Mononuclear cell (primary cell): ENCODE results near the gene FXYD6. TPM values are rescaled to one million over a fixed set of nuclear protein-coding genes. Genes with fewer than 3 reads are reported as not detected.
"Not testable (repeated sequence)": the region's sequence is repeated elsewhere in the genome, so short reads cannot be mapped to it uniquely, and the experiment has no call there.

ENCODE experiments used
- H3K27me3 ChIP-seq: 2 replicates; pipeline ENCODE4 v1.6.0; 2011; ENCODE audit warnings: low read length, control low read depth; ENCODE audit not compliant: insufficient read depth
- H3K4me1 ChIP-seq: 2 replicates; pipeline ENCODE4 v1.5.1; 2011; ENCODE audit warnings: mild to moderate bottlenecking, low read length, control low read depth; ENCODE audit not compliant: insufficient read depth
- H3K4me3 ChIP-seq: 2 replicates; pipeline ENCODE4 v1.5.1; 2011; ENCODE audit warnings: mild to moderate bottlenecking, low read length, moderate library complexity
- H3K9me3 ChIP-seq: 2 replicates; pipeline ENCODE4 v1.5.1; 2011; ENCODE audit warnings: low read depth, mild to moderate bottlenecking, control low read depth, low read length
- total RNA-seq: library from RNA; depleted of rRNA; stranded (reverse); fragments of >200 nt; gene quantifications from one replicate; pipeline ENCODE4 v1.2.3, GENCODE V29; 2012

FXYD6 gene
- total RNA-seq: 12.1 TPM

DNA sequence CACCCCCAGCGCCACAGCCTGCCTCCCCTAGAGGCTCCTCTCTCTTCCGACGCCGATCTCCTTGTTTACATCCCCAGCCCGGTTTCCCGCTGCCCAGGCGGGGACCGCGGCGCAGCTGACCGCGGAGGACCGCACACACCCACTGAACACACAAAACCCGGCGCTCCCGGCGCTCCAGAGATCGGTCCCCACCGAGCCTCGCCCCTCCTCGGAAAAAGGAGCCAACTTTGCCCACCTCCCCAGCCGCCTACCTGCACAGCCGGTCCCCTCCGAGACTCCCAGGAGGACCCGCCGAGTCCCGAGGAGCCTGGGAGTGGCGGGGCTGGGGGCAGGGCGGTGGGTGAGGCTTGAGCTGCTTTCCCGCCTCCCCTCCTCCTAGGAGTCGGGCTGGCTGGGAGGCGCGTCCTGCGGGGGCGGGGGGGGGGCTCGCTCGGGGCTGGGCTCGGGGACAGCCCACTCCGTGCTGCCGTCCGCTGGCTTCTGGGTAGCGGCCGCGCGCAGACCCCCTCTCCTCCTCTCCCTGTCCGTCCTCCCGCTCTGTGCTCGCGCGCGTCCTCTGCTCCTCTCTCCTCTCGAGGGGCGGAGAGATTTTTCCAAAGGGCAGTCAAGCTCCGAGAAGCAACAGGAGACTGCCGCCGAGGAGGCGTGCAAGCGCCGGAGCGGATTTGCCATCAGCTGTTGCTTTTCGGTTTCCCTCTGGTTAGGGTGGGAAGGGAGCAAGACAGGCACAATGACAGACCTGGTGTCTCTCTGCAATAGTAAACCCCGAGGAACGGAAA lies at the start of gene FXYD6:
Gene FXYD6 (minus strand): TSS at position 318 of the 779 bp plus-strand sequence. CDS start 33,882 bp downstream, outside the sequence.
- Histone ChIP-seq H3K9me3 (no peaks in the 10 kb centered on the region), H3K4me1 (peaks cover 36% of the 10 kb centered on the region), H3K27me3 (peaks cover 50% of the 10 kb centered on the region), H3K4me3 (no peak within 1 kb of the TSS)

DNA sequence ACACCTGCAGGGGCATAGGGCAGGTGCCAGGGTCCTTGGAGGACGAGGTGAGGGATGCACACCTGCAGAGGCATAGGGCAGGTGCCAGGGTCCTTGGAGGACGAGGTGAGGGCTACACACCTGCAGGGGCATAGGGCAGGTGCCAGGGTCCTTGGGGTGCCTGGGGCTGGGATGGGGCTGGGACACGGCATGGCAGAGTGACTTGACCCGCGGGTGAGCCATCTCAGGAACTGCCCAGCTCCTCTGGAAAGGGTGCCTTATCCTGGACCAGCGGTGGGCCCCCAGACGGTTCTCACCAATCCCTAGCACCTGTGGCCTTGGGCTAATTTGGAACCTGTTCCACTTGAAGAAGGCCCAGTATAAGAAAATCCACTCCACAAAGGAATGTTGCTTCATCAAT lies 49.7 kb upstream of the FXYD6 start:
- peaks cover 24% of the 10 kb centered on the region for H3K4me1 ChIP-seq
- H3K27me3 ChIP-seq, H3K4me3 ChIP-seq, H3K9me3 ChIP-seq: not testable (repeated sequence)

DNA sequence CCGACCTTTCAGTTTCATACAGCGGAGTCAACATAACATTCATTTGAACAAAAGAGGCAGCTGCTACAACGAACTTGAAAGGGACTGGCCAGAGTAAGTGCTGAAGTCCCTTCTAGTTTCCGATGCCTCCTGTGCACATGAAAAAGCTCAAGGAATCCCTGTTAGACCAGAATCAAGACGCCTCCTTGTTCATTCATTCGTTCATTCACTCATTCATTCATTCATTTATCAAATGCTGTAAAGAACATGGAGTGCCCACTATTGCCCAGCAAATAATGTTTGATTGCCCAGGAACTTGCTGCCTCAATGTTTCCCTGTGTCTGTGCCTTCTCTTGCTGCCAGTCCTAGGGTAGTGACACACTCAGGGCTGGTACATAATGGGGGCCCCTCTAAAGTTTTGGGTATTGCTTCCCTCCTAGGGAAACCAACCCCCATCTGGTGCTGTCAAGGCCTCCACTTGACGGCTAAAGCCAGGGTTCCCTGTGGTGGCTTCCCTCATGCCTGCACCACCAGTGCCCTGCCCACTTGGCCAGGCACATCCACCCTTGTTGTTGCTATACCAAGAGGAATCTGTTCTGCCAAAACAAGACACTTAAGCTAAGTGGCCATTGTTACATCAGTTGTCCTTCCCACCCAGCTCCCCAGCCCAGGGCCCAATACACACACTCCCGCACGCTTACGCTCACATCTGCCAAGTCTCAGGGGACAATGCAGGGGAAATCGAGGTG lies 48.9 kb upstream of the FXYD6 start:
- no peak overlapping the region for H3K4me3 ChIP-seq
- no peaks in the 10 kb centered on the region for H3K9me3 ChIP-seq
- H3K4me1 ChIP-seq: peaks cover 16% of the 10 kb centered on the region

DNA sequence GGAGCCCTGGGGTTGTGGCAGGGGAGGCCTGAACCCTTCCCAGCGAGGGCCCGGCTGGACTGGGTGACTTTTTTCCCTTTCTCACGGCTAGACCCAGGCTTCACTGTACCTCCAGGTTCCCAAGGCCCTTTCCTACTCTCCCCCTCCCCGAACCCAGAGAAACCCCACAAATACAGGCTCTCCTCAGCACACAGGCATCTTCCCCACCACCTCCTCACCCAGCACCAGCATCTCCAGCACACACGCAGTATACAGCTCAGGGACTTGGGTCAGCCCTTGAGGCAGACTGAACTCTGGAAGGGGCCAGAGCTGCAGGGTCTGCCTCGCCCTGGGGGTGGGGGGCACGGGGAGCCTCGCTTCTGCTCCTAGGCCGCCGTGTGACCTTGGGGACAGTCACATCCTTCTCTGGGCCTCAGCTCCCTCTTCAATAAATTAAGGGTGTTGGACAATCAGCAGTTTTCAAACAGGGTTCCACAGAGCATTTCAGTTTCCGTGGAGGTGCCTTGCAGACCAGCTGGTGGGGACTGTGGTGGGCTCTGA lies 48.2 kb upstream of the FXYD6 start:
- peaks cover 13% of the 10 kb centered on the region for H3K4me1 ChIP-seq
- no peaks in the 10 kb centered on the region for H3K9me3 ChIP-seq
- H3K27me3 ChIP-seq: no peaks in the 10 kb centered on the region

More for the DNA sequence above, 48.9 kb upstream of the FXYD6 start:
- no peaks in the 10 kb centered on the region for H3K27me3 ChIP-seq

DNA sequence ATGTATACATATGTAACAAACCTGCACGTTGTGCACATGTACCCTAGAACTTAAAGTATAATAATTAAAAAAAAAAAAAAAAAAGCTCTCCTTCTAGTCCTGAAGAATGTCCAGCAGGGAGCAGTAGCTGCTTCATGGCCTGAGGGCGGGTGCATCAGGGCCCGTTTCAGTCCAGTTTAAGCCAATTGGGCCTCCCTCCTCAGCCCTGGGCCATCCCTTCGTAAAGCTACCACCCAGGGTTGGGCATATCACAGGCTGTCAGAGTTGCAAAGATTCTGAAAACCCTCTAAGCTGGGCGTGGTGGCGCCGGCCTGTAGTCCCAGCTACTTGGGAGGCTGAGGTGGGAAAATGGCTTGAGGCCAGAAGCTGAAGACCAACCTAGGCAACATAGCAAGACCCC lies 47.3 kb upstream of the FXYD6 start:
- Histone ChIP-seq H3K4me3 (no peak overlapping the region), H3K27me3 (no peaks in the 10 kb centered on the region), H3K9me3 (no peaks in the 10 kb centered on the region), H3K4me1 (peaks cover 3% of the 10 kb centered on the region)

More for the DNA sequence above, 48.2 kb upstream of the FXYD6 start:
- H3K4me3 ChIP-seq: no peak overlapping the region

DNA sequence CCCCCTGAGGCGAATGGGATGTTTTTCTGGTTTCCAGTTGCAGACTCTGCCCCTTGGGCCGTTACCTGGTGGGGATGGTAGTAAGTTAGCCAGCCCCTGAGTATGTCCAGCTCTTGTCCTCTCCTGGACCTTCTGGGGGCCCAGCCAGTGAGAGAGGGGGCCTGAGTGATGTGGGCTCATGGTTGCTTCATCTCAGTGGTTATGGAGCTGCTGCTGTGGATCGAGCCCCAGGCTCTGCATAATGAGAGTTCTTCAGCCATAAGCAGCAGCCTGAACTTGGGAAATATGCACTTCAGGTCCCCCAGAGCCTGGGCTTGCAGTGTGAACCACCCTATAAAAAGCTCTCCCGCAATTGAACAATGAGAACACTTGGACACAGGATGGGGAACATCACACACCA lies 46.8 kb upstream of the FXYD6 start:
- H3K4me3 ChIP-seq: no peak overlapping the region
- H3K27me3 ChIP-seq: no peaks in the 10 kb centered on the region
- no peaks in the 10 kb centered on the region for H3K9me3 ChIP-seq
- peaks cover 3% of the 10 kb centered on the region for H3K4me1 ChIP-seq

DNA sequence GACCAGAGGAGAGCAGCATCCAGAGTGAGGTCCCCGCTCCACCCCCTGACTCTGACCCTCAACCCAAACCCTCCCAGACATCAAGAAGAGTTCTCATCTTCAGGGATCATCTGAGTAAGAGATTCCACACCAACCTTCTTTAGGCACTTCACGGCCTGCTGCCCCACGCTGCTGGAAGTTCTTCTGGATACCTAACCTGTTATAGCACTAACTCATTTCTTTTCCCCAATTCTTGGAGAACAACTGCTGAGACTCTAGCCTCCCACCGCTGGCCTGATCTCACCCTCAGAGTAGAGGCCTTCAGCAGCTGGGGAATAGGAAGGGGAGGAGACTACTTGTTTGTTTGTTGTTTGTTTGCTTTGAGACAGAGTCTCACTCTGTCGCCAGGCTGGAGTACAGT lies 45.4 kb upstream of the FXYD6 start:
- peaks cover 3% of the 10 kb centered on the region for H3K4me1 ChIP-seq
- H3K9me3 ChIP-seq: no peaks in the 10 kb centered on the region
- no peak overlapping the region for H3K4me3 ChIP-seq
- no peaks in the 10 kb centered on the region for H3K27me3 ChIP-seq

DNA sequence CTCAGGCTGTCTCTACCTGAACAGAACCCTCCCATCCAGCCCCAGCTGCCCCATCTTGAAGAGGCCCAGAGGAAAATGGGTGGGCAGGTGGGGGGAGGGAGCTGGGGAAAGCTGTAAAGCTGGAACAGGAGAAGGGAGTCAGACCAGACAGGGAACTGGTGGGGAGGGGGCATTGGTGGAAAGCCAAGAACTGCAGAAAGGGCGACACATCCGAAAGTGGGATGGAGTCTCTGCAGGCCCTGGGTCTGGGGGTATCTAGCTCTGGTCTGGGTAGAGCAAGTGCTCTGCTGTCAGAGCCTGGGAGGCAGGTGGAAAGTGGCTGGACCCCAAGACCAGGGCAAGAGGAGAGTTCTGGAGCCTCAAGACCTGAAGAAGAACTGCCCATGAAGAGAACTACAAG lies 45.0 kb upstream of the FXYD6 start:
- Histone ChIP-seq H3K9me3 (no peaks in the 10 kb centered on the region), H3K4me3 (no peak overlapping the region), H3K4me1 (peaks cover 3% of the 10 kb centered on the region), H3K27me3 (no peaks in the 10 kb centered on the region)

DNA sequence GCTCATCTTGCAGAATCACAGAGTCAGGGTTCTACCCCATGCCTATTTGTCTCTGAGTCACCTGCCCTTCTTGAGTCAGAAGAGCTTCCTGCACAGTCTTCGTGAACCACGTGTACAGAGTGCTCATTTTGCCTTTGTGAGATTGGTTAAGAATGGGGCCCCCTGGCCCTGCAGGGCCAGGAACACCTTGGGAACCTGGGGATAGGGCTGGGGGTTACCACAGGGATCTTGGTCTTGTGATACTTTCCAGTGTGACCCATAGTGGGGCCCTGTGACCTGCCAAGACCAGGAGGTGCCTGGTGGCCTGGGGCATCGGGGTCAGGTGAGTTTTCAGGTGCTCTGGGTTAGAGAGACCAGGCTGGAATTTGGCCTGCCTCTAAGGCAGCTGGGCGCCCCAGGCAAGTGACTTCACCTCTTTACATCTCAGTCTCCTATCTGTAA lies 43.3 kb upstream of the FXYD6 start:
- no peaks in the 10 kb centered on the region for H3K27me3 ChIP-seq
- peaks cover 3% of the 10 kb centered on the region for H3K4me1 ChIP-seq
- no peak overlapping the region for H3K4me3 ChIP-seq
- no peaks in the 10 kb centered on the region for H3K9me3 ChIP-seq

GRCh38 chr11:117919341-117919740 lies 42.9 kb upstream of the FXYD6 start:
- H3K4me3 ChIP-seq: no peak overlapping the region
- no peaks in the 10 kb centered on the region for H3K9me3 ChIP-seq
- H3K4me1 ChIP-seq: peaks cover 3% of the 10 kb centered on the region
- H3K27me3 ChIP-seq: no peaks in the 10 kb centered on the region

GRCh38 chr11:117918366-117919255 lies 42.2 kb upstream of the FXYD6 start:
- H3K9me3 ChIP-seq: no peaks in the 10 kb centered on the region
- no peaks in the 10 kb centered on the region for H3K27me3 ChIP-seq
- peaks cover 3% of the 10 kb centered on the region for H3K4me1 ChIP-seq
- no peak overlapping the region for H3K4me3 ChIP-seq

- peaks cover 3% of the 10 kb centered on the region for H3K4me1 ChIP-seq
- no peaks in the 10 kb centered on the region for H3K27me3 ChIP-seq
- no peak overlapping the region for H3K4me3 ChIP-seq
- H3K9me3 ChIP-seq: no peaks in the 10 kb centered on the region
Measured at GRCh38 chr11:117917591-117918151, 41.2 kb upstream of the FXYD6 start.

- H3K27me3 ChIP-seq: no peaks in the 10 kb centered on the region
Measured at GRCh38 chr11:117916956-117917355, 40.5 kb upstream of the FXYD6 start.

DNA sequence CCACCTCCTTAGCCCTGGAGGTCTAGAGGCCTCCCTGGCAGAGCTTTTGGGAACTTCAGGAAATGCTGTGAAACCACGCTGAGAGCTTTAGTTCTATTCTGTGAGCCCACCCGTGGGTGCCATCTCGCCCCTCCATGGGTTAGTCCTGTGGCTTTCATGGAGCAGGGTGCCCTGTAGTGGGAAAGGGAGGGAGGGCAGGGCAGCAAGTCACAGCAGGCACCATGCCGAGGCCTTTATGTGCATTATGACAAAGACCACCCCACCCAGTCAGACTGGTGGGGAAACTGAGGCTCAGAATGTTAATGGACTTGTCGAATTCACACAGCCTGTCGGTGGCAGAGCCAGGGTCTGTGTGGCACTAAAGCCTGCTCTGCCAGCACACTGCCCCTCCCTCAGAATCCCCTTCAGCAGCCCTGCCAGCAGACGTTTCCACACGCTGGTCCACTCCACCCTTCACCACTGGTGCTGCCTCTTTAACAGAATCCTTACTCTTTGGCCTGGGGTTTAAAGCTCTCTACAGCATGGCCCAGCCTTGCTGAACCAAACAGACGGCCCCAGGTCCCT lies 39.3 kb upstream of the FXYD6 start:
- Histone ChIP-seq H3K4me1 (peaks cover 3% of the 10 kb centered on the region), H3K27me3 (no peaks in the 10 kb centered on the region), H3K4me3 (no peak overlapping the region), H3K9me3 (no peaks in the 10 kb centered on the region)

More at GRCh38 chr11:117916956-117917355, 40.5 kb upstream of the FXYD6 start:
- no peak overlapping the region for H3K4me3 ChIP-seq
- no peaks in the 10 kb centered on the region for H3K9me3 ChIP-seq
- peaks cover 3% of the 10 kb centered on the region for H3K4me1 ChIP-seq
